H1 (cell line): ENCODE data around the gene DDB1. TPM values are rescaled to one million over a fixed set of nuclear protein-coding genes. Genes with fewer than 3 reads are reported as not detected.

Source experiments
- CTCF ChIA-PET: fragments of 300-600 bp; sonication (Branson Sonifier 250); formaldehyde crosslinking; loops from one replicate; lab custom pipeline; 2021; ENCODE audit not compliant: partially characterized antibody; lab: Charles Lee
- POLR2A ChIA-PET: fragments of 300-600 bp; sonication (Branson Sonifier 250); formaldehyde crosslinking; loops from one replicate; lab custom pipeline; 2021; ENCODE audit warnings: inconsistent platforms; ENCODE audit not compliant: partially characterized antibody; lab: Charles Lee
- DNase-seq, 2 experiments: peaks; one replicate each; pipeline versions ENCODE4 v3.0.0 to v3.0.0-alpha.2; 2010 to 2022; ENCODE audit warnings: low spot score in 2 of 2, low read depth in 1 of 2, mixed read lengths in 1 of 2
- FAIRE-seq: peaks from 2 replicates; lab custom pipeline; 2011; peaks lifted over from hg19 to GRCh38; lab: Jason Lieb, UNC
- H2AFZ ChIP-seq: 2 replicates; pipeline ENCODE4 v1.8.1; 2012; ENCODE audit warnings: low read length, inconsistent platforms
- H2AK5ac ChIP-seq: 2 replicates; pipeline ENCODE4 v1.6.1; 2013; ENCODE audit warnings: low read depth, low read length
- H2BK120ac ChIP-seq: replicated peaks from 2 replicates; pipeline ENCODE3; 2013; ENCODE audit warnings: low read depth, low read length, inconsistent platforms
- H2BK12ac ChIP-seq: 2 replicates; pipeline ENCODE4 v1.6.1; 2013; ENCODE audit warnings: low read depth, low read length
- H2BK15ac ChIP-seq: 2 replicates; pipeline ENCODE4 v1.6.1; 2013; ENCODE audit warnings: low read length
- H2BK20ac ChIP-seq: 2 replicates; pipeline ENCODE4 v1.6.1; 2013; ENCODE audit warnings: low read length
- H2BK5ac ChIP-seq: 2 replicates; pipeline ENCODE4 v1.6.1; 2013; ENCODE audit warnings: low read depth, low read length
- H3K14ac ChIP-seq: 2 replicates; pipeline ENCODE4 v1.6.1; 2013; ENCODE audit warnings: inconsistent platforms; ENCODE audit not compliant: insufficient read length
- H3K18ac ChIP-seq: 2 replicates; pipeline ENCODE4 v1.6.1; 2013; ENCODE audit warnings: low read length; ENCODE audit errors: extremely low read depth
- H3K23ac ChIP-seq: 2 replicates; pipeline ENCODE4 v1.6.1; 2013; ENCODE audit warnings: inconsistent platforms; ENCODE audit not compliant: insufficient read length
- H3K23me2 ChIP-seq: 2 replicates; pipeline ENCODE4 v1.6.1; 2013; ENCODE audit warnings: low read depth, low read length
- H3K27ac ChIP-seq: 2 replicates; pipeline ENCODE4 v1.6.1; 2011; ENCODE audit warnings: low read depth, low read length, inconsistent platforms
- H3K27me3 ChIP-seq, 4 experiments: replicated peaks in 1 of 4; 1 replicate in 1 of 4; 2 replicates in 3 of 4; pipeline versions ENCODE4 v1.6.1 to v1.8.1; 2011 to 2013; ENCODE audit warnings: low read length in 3 of 4, mild to moderate bottlenecking in 3 of 4, inconsistent platforms in 2 of 4, mixed read lengths in 2 of 4, moderate library complexity in 1 of 4; ENCODE audit not compliant: control insufficient read depth in 3 of 4, insufficient read depth in 3 of 4; ENCODE audit errors: extremely low read depth in 1 of 4
- H3K36me3 ChIP-seq, 4 experiments: 2 replicates each; pipeline versions ENCODE4 v1.6.1 to v1.8.1; 2011 to 2013; ENCODE audit warnings: mild to moderate bottlenecking in 4 of 4, low read length in 3 of 4, moderate library complexity in 2 of 4, control low read depth in 1 of 4, inconsistent platforms in 1 of 4; ENCODE audit not compliant: insufficient read depth in 4 of 4, control insufficient read depth in 2 of 4
- H3K4ac ChIP-seq: replicated peaks from 2 replicates; pipeline ENCODE3; 2013; ENCODE audit warnings: low read length, low read depth, mixed read lengths, inconsistent platforms; ENCODE audit not compliant: insufficient read length
- H3K4me1 ChIP-seq, 4 experiments: replicated peaks in 1 of 4; 1 replicate in 1 of 4; 2 replicates in 3 of 4; pipeline versions ENCODE4 v1.6.1 to v1.8.1; 2011 to 2013; ENCODE audit warnings: low read length in 3 of 4, inconsistent platforms in 2 of 4, mixed read lengths in 1 of 4; ENCODE audit not compliant: insufficient read depth in 4 of 4, control insufficient read depth in 3 of 4
- H3K4me2 ChIP-seq, 2 experiments: 2 replicates each; pipeline versions ENCODE4 v1.6.1 to v1.8.1; 2011 to 2013; ENCODE audit warnings: low read depth in 2 of 2, low read length in 2 of 2, control low read depth in 1 of 2, inconsistent platforms in 1 of 2, mild to moderate bottlenecking in 1 of 2; ENCODE audit not compliant: insufficient read depth in 1 of 2
- H3K4me3 ChIP-seq, 4 experiments: fragments of 200-600, 300-600 bp in 1 of 4; sonication (generic), shearing (Covaris generic), sonication (Bioruptor Twin) in 1 of 4; 2 replicates each; pipeline versions ENCODE4 v1.5.1 to v1.8.1; 2011 to 2016; ENCODE audit warnings: low read length in 4 of 4, low read depth in 3 of 4, control low read depth in 2 of 4, inconsistent platforms in 2 of 4, mild to moderate bottlenecking in 2 of 4, mixed read lengths in 1 of 4, moderate library complexity in 1 of 4; ENCODE audit not compliant: insufficient read depth in 2 of 4; ENCODE audit errors: extremely low read depth in 1 of 4
- H3K56ac ChIP-seq: replicated peaks from 2 replicates; pipeline ENCODE3; 2013; ENCODE audit warnings: low read depth, mild to moderate bottlenecking, mixed read lengths, low read length, inconsistent platforms; ENCODE audit not compliant: insufficient read length
- H3K79me1 ChIP-seq: 2 replicates; pipeline ENCODE4 v1.6.1; 2013; ENCODE audit warnings: low read depth, low read length, control low read depth
- H3K79me2 ChIP-seq, 2 experiments: 2 replicates each; pipeline versions ENCODE4 v1.6.1 to v1.8.1; 2012 to 2013; ENCODE audit warnings: low read length in 2 of 2, mild to moderate bottlenecking in 2 of 2, inconsistent platforms in 1 of 2; ENCODE audit not compliant: insufficient read depth in 2 of 2, control insufficient read depth in 1 of 2
- H3K9ac ChIP-seq, 4 experiments: replicated peaks in 1 of 4; 1 replicate in 1 of 4; 2 replicates in 3 of 4; pipeline versions ENCODE4 v1.6.1 to v1.8.1; 2011 to 2013; ENCODE audit warnings: low read depth in 3 of 4, low read length in 3 of 4, control low read depth in 2 of 4, mild to moderate bottlenecking in 2 of 4, moderate library complexity in 2 of 4, inconsistent platforms in 1 of 4; ENCODE audit errors: extremely low read depth in 1 of 4
- H3K9me3 ChIP-seq, 2 experiments: 2 replicates each; pipeline versions ENCODE4 v1.6.1 to v1.8.1; 2012 to 2013; ENCODE audit warnings: mild to moderate bottlenecking in 2 of 2, moderate library complexity in 2 of 2, control low read depth in 1 of 2, inconsistent platforms in 1 of 2, low read depth in 1 of 2, low read length in 1 of 2, mixed read lengths in 1 of 2; ENCODE audit not compliant: insufficient read depth in 2 of 2
- H4K20me1 ChIP-seq, 2 experiments: replicated peaks in 1 of 2; 2 replicates each; pipeline versions ENCODE3 to v1.8.1; 2011 to 2013; ENCODE audit warnings: inconsistent platforms in 2 of 2, low read length in 2 of 2, mild to moderate bottlenecking in 1 of 2; ENCODE audit not compliant: insufficient read depth in 2 of 2, control insufficient read depth in 1 of 2
- H4K5ac ChIP-seq: 2 replicates; pipeline ENCODE4 v1.6.1; 2013; ENCODE audit warnings: low read length, low read depth, mixed read lengths, inconsistent platforms; ENCODE audit not compliant: insufficient read length
- H4K8ac ChIP-seq: 2 replicates; pipeline ENCODE4 v1.8.0; 2013; ENCODE audit warnings: mild to moderate bottlenecking, moderate library complexity, low read length, inconsistent platforms; ENCODE audit not compliant: insufficient read depth; ENCODE audit errors: extremely low read depth
- H4K91ac ChIP-seq: replicated peaks from 2 replicates; pipeline ENCODE3; 2013; ENCODE audit warnings: low read length, mixed read lengths, inconsistent platforms; ENCODE audit not compliant: insufficient read length
- ASH2L ChIP-seq: fragments of 200-600, 300-600 bp; sonication (generic); IDR thresholded peaks from one replicate; pipeline ENCODE4 v1.7.1; 2017; ENCODE audit warnings: low read length
- CEBPB ChIP-seq: IDR thresholded peaks from 2 replicates; pipeline ENCODE4 v1.6.1; 2012; ENCODE audit warnings: low read depth, low read length
- CHD2 ChIP-seq: IDR thresholded peaks from 2 replicates; pipeline ENCODE4 v1.6.1; 2012; ENCODE audit warnings: low read length, improper control_type of control experiment
- E2F6 ChIP-seq: IDR thresholded peaks from 2 replicates; pipeline ENCODE4 v1.6.1; 2012; ENCODE audit warnings: inconsistent platforms
- EGR1 ChIP-seq: IDR thresholded peaks from 2 replicates; pipeline ENCODE4 v1.6.1; 2011; ENCODE audit warnings: low read depth, low read length, borderline replicate concordance
- HDAC6 ChIP-seq: IDR thresholded peaks from one replicate; pipeline ENCODE4 v1.7.1; 2012; ENCODE audit warnings: low read depth, mild to moderate bottlenecking, inconsistent platforms, low read length, moderate library complexity
- JUN ChIP-seq: IDR thresholded peaks from 2 replicates; pipeline ENCODE4 v1.6.1; 2011; ENCODE audit warnings: low read depth, mild to moderate bottlenecking, improper control_type of control experiment, low read length
- NRF1 ChIP-seq: IDR thresholded peaks from 2 replicates; pipeline ENCODE4 v1.6.1; 2011; ENCODE audit warnings: mild to moderate bottlenecking, low read depth, low read length, improper control_type of control experiment
- RFX5 ChIP-seq: IDR thresholded peaks from 2 replicates; pipeline ENCODE4 v1.6.1; 2011; ENCODE audit warnings: low read depth, low read length, improper control_type of control experiment, borderline replicate concordance
- RXRA ChIP-seq: IDR thresholded peaks from 2 replicates; pipeline ENCODE4 v1.6.1; 2011; ENCODE audit warnings: low read depth, mild to moderate bottlenecking, low read length, moderate library complexity; ENCODE audit not compliant: insufficient read depth
- TEAD4 ChIP-seq: IDR thresholded peaks from 2 replicates; pipeline ENCODE4 v1.6.1; 2012; ENCODE audit warnings: low read depth, low read length, inconsistent platforms, mixed read lengths
- WGBS, 2 experiments: shearing (Covaris generic) in 1 of 2; methylation state at CpG; one replicate each; pipeline versions ENCODE4 v1.1.6 to v1.1.7; 2013 to 2015; ENCODE audit warnings: low lambda C conversion rate in 2 of 2, mixed read lengths in 2 of 2, inconsistent platforms in 1 of 2, low coverage in 1 of 2, missing lambda C conversion rate in 1 of 2; ENCODE audit not compliant: insufficient replicate concordance in 2 of 2, insufficient coverage in 1 of 2, insufficient read length in 1 of 2; ENCODE audit errors: extremely low coverage in 1 of 2, missing lambda C conversion rate in 1 of 2; 5-methylcytosine and 5-hydroxymethylcytosine counted together
- polyA plus RNA-seq, 7 experiments: library from polyadenylated mRNA; depleted of rRNA in 3 of 7; stranded (reverse) in 5 of 7; unstranded in 2 of 7; fragments of >200 nt in 5 of 7; fragments of 200-250 nt in 2 of 7; gene quantifications; 1 replicate in 5 of 7; 2 replicates in 1 of 7; 4 replicates in 1 of 7; pipeline versions ENCODE4 v1.2.1 to v1.2.3, GENCODE V29; 2011 to 2013; ENCODE audit warnings: missing spikeins in 2 of 7, mixed read lengths in 2 of 7
- total RNA-seq: library from RNA; stranded (reverse); fragmentation: NEBNext Ultra II Directional; extraction: Animal tissue kit (Norgen Biotek cat#: 25700); gene quantifications from 2 replicates; pipeline ENCODE4 v1.2.1, GENCODE V29; 2021

Gene DDB1
- total and polyA plus RNA-seq, 2 of the 8 experiments (the other 6 are each of a cell fraction or from before 2014, with no cell fraction given), result 275 to 306 TPM

- no peak overlapping the region for H4K5ac ChIP-seq
- no peak overlapping the region for H3K18ac ChIP-seq
- no peak overlapping the region for H4K91ac ChIP-seq
- H3K79me1 ChIP-seq, result no peaks in the 10 kb centered on the region
- FAIRE-seq (no peak), DNase-seq (no peak)
- no peak overlapping the region for H3K4me2 ChIP-seq
- peaks cover 8 to 9% of the 10 kb centered on the region in 2 experiments; a peak in 3 of 4 replicates for H3K9me3 ChIP-seq
- H2BK120ac ChIP-seq, result no peak overlapping the region
- H3K27ac ChIP-seq, result no peak overlapping the region
- no peak overlapping the region for H2BK15ac ChIP-seq
- no peak overlapping the region for H3K14ac ChIP-seq
- POLR2A ChIA-PET, result interaction anchor here (1.9 to 38.6 kb wide), 3 partner anchors 13 to 50 kb away, joined by 6 to 1106 read pairs (median 6); partner anchors contain the start of genes CPSF7, CYB561A3, DDB1 and TKFC
- H2AFZ ChIP-seq, result no peak overlapping the region
- H3K27me3 ChIP-seq, result no peaks in the 10 kb centered on the region
- no peak overlapping the region for H2BK12ac ChIP-seq
- no peak overlapping the region for H3K23ac ChIP-seq
- H3K23me2 ChIP-seq, result no peaks in the 10 kb centered on the region
- H3K4ac ChIP-seq, result no peak overlapping the region
- H4K8ac ChIP-seq, result no peak overlapping the region
- H3K79me2 ChIP-seq, result no peaks in the 10 kb centered on the region
- no peak overlapping the region for H2BK20ac ChIP-seq
- no peak overlapping the region for H3K9ac ChIP-seq
- H2BK5ac ChIP-seq, result no peak overlapping the region
- no peaks in the 10 kb centered on the region for H3K4me1 ChIP-seq
- H3K36me3 ChIP-seq, result peaks cover 0 to 15% (median 4%) of the 10 kb centered on the region in 4 experiments; a peak in 4 of 8 replicates
- H2AK5ac ChIP-seq, result no peak overlapping the region
- no peaks in the 10 kb centered on the region for H4K20me1 ChIP-seq
- TF ChIP-seq CHD2 (no peak), E2F6 (no peak), EGR1 (no peak), RXRA (no peak), TEAD4 (no peak), NRF1 (no peak), JUN (no peak), HDAC6 (no peak), ASH2L (no peak), RFX5 (no peak), CEBPB (no peak)
- CTCF ChIA-PET, result interaction anchor here (0.6 to 9.4 kb wide), 2 partner anchors 14 to 42 kb away, joined by 3 to 199 read pairs; partner anchors contain the start of genes CYB561A3 and TMEM138
- no peak overlapping the region for H3K4me3 ChIP-seq
- WGBS, 2 experiments, result 86% methylated on average over 5 of the region's 5 CpGs; no CpG with 5 or more reads in 1 of the 2 experiments
- H3K56ac ChIP-seq, result no peak overlapping the region
Measured at GRCh38 chr11:61378713-61379313, 45.9 kb upstream of the DDB1 start.
